ENCODE measurements around the gene CGB7. TPM values are rescaled to one million over a fixed set of nuclear protein-coding genes. Genes with fewer than 3 reads are reported as not detected.
"Not testable (repeated sequence)": the region's sequence is repeated elsewhere in the genome, so short reads cannot be mapped to it uniquely, and the experiment has no call there.

CGB7 gene
- total and polyA plus RNA-seq, 2 experiments from 2014 or later = 0.54 to 2.2 TPM

- H3K4me2 ChIP-seq (ENCODE audit: unreplicated experiment); H3K27me3 ChIP-seq (replicated peaks; ENCODE audit: insufficient read depth); H4K20me1 ChIP-seq (ENCODE audit: insufficient read depth); H3K4me3 ChIP-seq; H3K9me2 ChIP-seq (ENCODE audit: insufficient read depth); H3K9ac ChIP-seq; H3K9me3 ChIP-seq (ENCODE audit: low read depth); H3K4me1 ChIP-seq (ENCODE audit: insufficient read depth); H3K79me2 ChIP-seq (ENCODE audit: insufficient read depth); H3F3A ChIP-seq (ENCODE audit: insufficient read depth); in situ Hi-C loops (cut with MboI); H3K36me3 ChIP-seq (ENCODE audit: low read depth); H2AFZ ChIP-seq; H3K27ac ChIP-seq: not testable (repeated sequence)
- peak; percentile 42 for DNase-seq
- WGBS, 2 experiments (ENCODE audit: low coverage in 1 of 2, low lambda C conversion rate in 2 of 2, missing lambda C conversion rate in 2 of 2) = 42 to 57% methylated on average over 18 of the region's 18 CpGs
These were observed 20.7 kb downstream of the CGB7 start, which contains the start of gene CGB1 for GRCh38 chr19:49036815-49037214. CGB1 (minus strand) TSS chr19:49036895; CDS start chr19:49036711, 184 bp downstream.

- H3K9me2 ChIP-seq (ENCODE audit: insufficient read depth); H3K4me3 ChIP-seq; H3K4me1 ChIP-seq (ENCODE audit: insufficient read depth); H3K4me2 ChIP-seq (ENCODE audit: unreplicated experiment); H3K9me3 ChIP-seq (ENCODE audit: low read depth); H3K27me3 ChIP-seq (replicated peaks; ENCODE audit: insufficient read depth); H3K27ac ChIP-seq; in situ Hi-C loops (cut with MboI); H3K36me3 ChIP-seq (ENCODE audit: low read depth); H4K20me1 ChIP-seq (ENCODE audit: insufficient read depth); H3K79me2 ChIP-seq (ENCODE audit: insufficient read depth); H3F3A ChIP-seq (ENCODE audit: insufficient read depth); H2AFZ ChIP-seq; H3K9ac ChIP-seq: not testable (repeated sequence)
- 29% methylated on average over 28 of the region's 28 CpGs for WGBS, 2 experiments (ENCODE audit: low coverage in 1 of 2, low lambda C conversion rate in 2 of 2, missing lambda C conversion rate in 2 of 2)
- peak; percentile 34 for DNase-seq
These were observed 25.8 kb downstream of the CGB7 start, which contains the start of gene CGB2 for GRCh38 chr19:49031642-49032301. CGB2 (plus strand) TSS chr19:49031890; CDS start chr19:49032096, 206 bp downstream.

- H3K4me2 ChIP-seq (ENCODE audit: unreplicated experiment); H3K79me2 ChIP-seq (ENCODE audit: insufficient read depth); H3K9me2 ChIP-seq (ENCODE audit: insufficient read depth); H3K9ac ChIP-seq; H2AFZ ChIP-seq; H4K20me1 ChIP-seq (ENCODE audit: insufficient read depth); H3K4me3 ChIP-seq; H3F3A ChIP-seq (ENCODE audit: insufficient read depth); DNase-seq; H3K4me1 ChIP-seq (ENCODE audit: insufficient read depth); in situ Hi-C loops (cut with MboI); H3K36me3 ChIP-seq (ENCODE audit: low read depth); H3K27ac ChIP-seq; H3K27me3 ChIP-seq (replicated peaks; ENCODE audit: insufficient read depth); H3K9me3 ChIP-seq (ENCODE audit: low read depth): not testable (repeated sequence)
- 94 to 95% methylated on average over 5 of the region's 8 CpGs for WGBS, 2 experiments (ENCODE audit: low coverage in 1 of 2, low lambda C conversion rate in 2 of 2, missing lambda C conversion rate in 2 of 2)
These were observed 27.2 kb downstream of the CGB7 start for GRCh38 chr19:49030323-49030722.

GRCh38 chr19:49029749-49030148 is 27.8 kb downstream of the CGB7 start:
- H3K9ac ChIP-seq; H3K4me2 ChIP-seq (ENCODE audit: unreplicated experiment); in situ Hi-C loops (cut with MboI); H3K9me2 ChIP-seq (ENCODE audit: insufficient read depth); H3K36me3 ChIP-seq (ENCODE audit: low read depth); H3K27me3 ChIP-seq (replicated peaks; ENCODE audit: insufficient read depth); H2AFZ ChIP-seq; H3K9me3 ChIP-seq (ENCODE audit: low read depth); H3K79me2 ChIP-seq (ENCODE audit: insufficient read depth); H3K4me3 ChIP-seq; H3K27ac ChIP-seq; H3K4me1 ChIP-seq (ENCODE audit: insufficient read depth); H3F3A ChIP-seq (ENCODE audit: insufficient read depth); H4K20me1 ChIP-seq (ENCODE audit: insufficient read depth): not testable (repeated sequence)
- 46% methylated on average over 14 of the region's 14 CpGs for WGBS, 2 experiments (ENCODE audit: low coverage in 1 of 2, low lambda C conversion rate in 2 of 2, missing lambda C conversion rate in 2 of 2)
- peak; percentile 55 for DNase-seq

- H3K9me3 ChIP-seq (ENCODE audit: low read depth); H3K4me1 ChIP-seq (ENCODE audit: insufficient read depth); H3K9ac ChIP-seq; H3K36me3 ChIP-seq (ENCODE audit: low read depth); H3K27ac ChIP-seq; H4K20me1 ChIP-seq (ENCODE audit: insufficient read depth); in situ Hi-C loops (cut with MboI); H3K4me3 ChIP-seq; H3K79me2 ChIP-seq (ENCODE audit: insufficient read depth); H3K4me2 ChIP-seq (ENCODE audit: unreplicated experiment); H2AFZ ChIP-seq; H3F3A ChIP-seq (ENCODE audit: insufficient read depth); DNase-seq; H3K9me2 ChIP-seq (ENCODE audit: insufficient read depth); H3K27me3 ChIP-seq (replicated peaks; ENCODE audit: insufficient read depth): not testable (repeated sequence)
- WGBS, 2 experiments (ENCODE audit: low coverage in 1 of 2, low lambda C conversion rate in 2 of 2, missing lambda C conversion rate in 2 of 2) = 79 to 96% methylated on average over 3 to 7 of the region's 9 CpGs
These were observed 28.9 kb downstream of the CGB7 start for GRCh38 chr19:49028686-49029085.

- H3K79me2 ChIP-seq (ENCODE audit: insufficient read depth); H3K27me3 ChIP-seq (replicated peaks; ENCODE audit: insufficient read depth); H3K4me2 ChIP-seq (ENCODE audit: unreplicated experiment); H4K20me1 ChIP-seq (ENCODE audit: insufficient read depth); H3K27ac ChIP-seq; H3K9me3 ChIP-seq (ENCODE audit: low read depth); H3K4me1 ChIP-seq (ENCODE audit: insufficient read depth); H3K9ac ChIP-seq; H3F3A ChIP-seq (ENCODE audit: insufficient read depth); H3K9me2 ChIP-seq (ENCODE audit: insufficient read depth); H3K36me3 ChIP-seq (ENCODE audit: low read depth); in situ Hi-C loops (cut with MboI); H2AFZ ChIP-seq; H3K4me3 ChIP-seq: not testable (repeated sequence)
- WGBS, 2 experiments (ENCODE audit: low coverage in 1 of 2, low lambda C conversion rate in 2 of 2, missing lambda C conversion rate in 2 of 2) = 58 to 68% methylated on average over 20 to 23 of the region's 23 CpGs
- DNase-seq = peak; percentile 20
These were observed 31.9 kb downstream of the CGB7 start for GRCh38 chr19:49025599-49025998.

GRCh38 chr19:49025088-49025487 is 32.5 kb downstream of the CGB7 start:
- H3F3A ChIP-seq (ENCODE audit: insufficient read depth); H2AFZ ChIP-seq; H3K4me3 ChIP-seq; H3K9me3 ChIP-seq (ENCODE audit: low read depth); H3K4me2 ChIP-seq (ENCODE audit: unreplicated experiment); H3K9ac ChIP-seq; DNase-seq; H3K36me3 ChIP-seq (ENCODE audit: low read depth); H3K79me2 ChIP-seq (ENCODE audit: insufficient read depth); H3K9me2 ChIP-seq (ENCODE audit: insufficient read depth); H3K27me3 ChIP-seq (replicated peaks; ENCODE audit: insufficient read depth); H4K20me1 ChIP-seq (ENCODE audit: insufficient read depth); in situ Hi-C loops (cut with MboI); H3K27ac ChIP-seq; H3K4me1 ChIP-seq (ENCODE audit: insufficient read depth): not testable (repeated sequence)
- WGBS, 2 experiments (ENCODE audit: low coverage in 1 of 2, low lambda C conversion rate in 2 of 2, missing lambda C conversion rate in 2 of 2) = 80 to 93% methylated on average over 3 to 4 of the region's 6 CpGs

GRCh38 chr19:49024233-49024632 is 33.3 kb downstream of the CGB7 start, which contains the start of gene CGB3:
CGB3 (minus strand) TSS chr19:49024333; CDS start chr19:49023971, 362 bp downstream.
- in situ Hi-C loops (cut with MboI); H3K9me2 ChIP-seq (ENCODE audit: insufficient read depth); H2AFZ ChIP-seq; H3F3A ChIP-seq (ENCODE audit: insufficient read depth); DNase-seq; H3K27ac ChIP-seq; H3K4me2 ChIP-seq (ENCODE audit: unreplicated experiment); H3K9me3 ChIP-seq (ENCODE audit: low read depth); H3K27me3 ChIP-seq (replicated peaks; ENCODE audit: insufficient read depth); H3K4me3 ChIP-seq; H3K79me2 ChIP-seq (ENCODE audit: insufficient read depth); H3K36me3 ChIP-seq (ENCODE audit: low read depth); H3K9ac ChIP-seq; H3K4me1 ChIP-seq (ENCODE audit: insufficient read depth); H4K20me1 ChIP-seq (ENCODE audit: insufficient read depth): not testable (repeated sequence)
- WGBS, 2 experiments (ENCODE audit: low coverage in 1 of 2, low lambda C conversion rate in 2 of 2, missing lambda C conversion rate in 2 of 2) = 67 to 75% methylated on average over 1 to 2 of the region's 15 CpGs
